Stimulated activated naive B cell treated with anti-CD40 and anti-IgM and Interleukin-4, amounts not matched to agents 10 μg/mL and 1 μg/mL and 100 μg/mL, for 72 hours (primary cell): ENCODE measurements around the gene KDM8.
A peak's percentile ranks its signal among the peaks of the same experiment; 100 is the strongest.
"Not testable (repeated sequence)": the region's sequence is repeated elsewhere in the genome, so short reads cannot be mapped to it uniquely, and the experiment has no call there.

Experiments
- ATAC-seq, 2 donors: fragments of 150-1000 bp; cut with Tn5 transposase; replicated peaks; 2 replicates each; pipeline ENCODE4 v1.10.0; 2021; ENCODE audit warnings: moderate library complexity in 1 of 2
- DNase-seq: peaks from one replicate; pipeline ENCODE4 v3.0.0; 2021
- H3K27ac Mint-ChIP-seq: one replicate; pipeline ENCODE4 v1.8.0; 2022; ENCODE audit warnings: mild to moderate bottlenecking, mixed read lengths
- H3K27me3 Mint-ChIP-seq, 2 donors: one replicate each; pipeline ENCODE4 v1.8.0; 2022; ENCODE audit warnings: mixed read lengths in 2 of 2
- H3K36me3 Mint-ChIP-seq, 2 donors: one replicate each; pipeline ENCODE4 v1.8.0; 2022; ENCODE audit warnings: mixed read lengths in 2 of 2, mild to moderate bottlenecking in 1 of 2
- H3K4me1 Mint-ChIP-seq, 2 donors: one replicate each; pipeline ENCODE4 v1.8.0; 2022; ENCODE audit warnings: mixed read lengths in 2 of 2, mild to moderate bottlenecking in 1 of 2
- H3K4me3 Mint-ChIP-seq, 2 donors: one replicate each; pipeline ENCODE4 v1.8.0; 2022; ENCODE audit warnings: mild to moderate bottlenecking in 2 of 2, mixed read lengths in 2 of 2, moderate library complexity in 1 of 2
- H3K9me3 Mint-ChIP-seq, 2 donors: one replicate each; pipeline ENCODE4 v1.8.0; 2022; ENCODE audit warnings: mixed read lengths in 2 of 2, mild to moderate bottlenecking in 1 of 2

The KDM8 gene

GRCh38 chr16:27256861-27257260 lies 53.5 kb downstream of the KDM8 start:
- Mint-ChIP-seq H3K27me3 (no peaks in the 10 kb centered on the region), H3K9me3 (peaks cover 0 to 2% of the 10 kb centered on the region in 2 donors), H3K27ac (peak overlapping the region; percentile 57), H3K36me3 (peaks cover 26 to 62% of the 10 kb centered on the region in 2 donors), H3K4me1 (peaks cover 55 to 86% of the 10 kb centered on the region in 2 donors), H3K4me3 (no peak overlapping the region)
- no peak for DNase-seq
- no peak for ATAC-seq

- Mint-ChIP-seq H3K9me3 (peaks cover 0 to 2% of the 10 kb centered on the region in 2 donors), H3K27me3 (no peaks in the 10 kb centered on the region), H3K27ac (peak overlapping the region; percentile 69), H3K4me3 (no peak overlapping the region), H3K36me3 (peaks cover 26 to 60% of the 10 kb centered on the region in 2 donors), H3K4me1 (peaks cover 54 to 86% of the 10 kb centered on the region in 2 donors)
- no peak for DNase-seq
- no peak for ATAC-seq
Measured at GRCh38 chr16:27257271-27257670, 53.9 kb downstream of the KDM8 start.

- H3K27me3 Mint-ChIP-seq: no peaks in the 10 kb centered on the region
- peak overlapping the region; percentile 76 for H3K27ac Mint-ChIP-seq
- H3K4me3 Mint-ChIP-seq: peak overlapping the region in 1 of 2 donors; percentile 6
- H3K4me1 Mint-ChIP-seq: peaks cover 58 to 86% of the 10 kb centered on the region in 2 donors
- ATAC-seq: peak; percentile 38 to 43
- peaks cover 3 to 4% of the 10 kb centered on the region in 2 donors for H3K9me3 Mint-ChIP-seq
- H3K36me3 Mint-ChIP-seq: peaks cover 29 to 67% of the 10 kb centered on the region in 2 donors
- DNase-seq: no peak
Measured at GRCh38 chr16:27258241-27258734, 55.0 kb downstream of the KDM8 start.

GRCh38 chr16:27259710-27260109 lies 56.4 kb downstream of the KDM8 start:
- H3K4me1 Mint-ChIP-seq: peaks cover 51 to 85% of the 10 kb centered on the region in 2 donors
- peaks cover 30 to 65% of the 10 kb centered on the region in 2 donors for H3K36me3 Mint-ChIP-seq
- peak overlapping the region; percentile 20 for H3K27ac Mint-ChIP-seq
- H3K27me3 Mint-ChIP-seq: no peaks in the 10 kb centered on the region
- no peak overlapping the region for H3K4me3 Mint-ChIP-seq
- ATAC-seq (no peak), DNase-seq (no peak)
- H3K9me3 Mint-ChIP-seq: peaks cover 4 to 5% of the 10 kb centered on the region in 2 donors

GRCh38 chr16:27262904-27263423 lies 59.6 kb downstream of the KDM8 start:
- not testable (repeated sequence) for DNase-seq, H3K9me3 Mint-ChIP-seq, H3K27me3 Mint-ChIP-seq
- Mint-ChIP-seq H3K27ac (peak overlapping the region; percentile 75), H3K36me3 (peaks cover 28 to 58% of the 10 kb centered on the region in 2 donors), H3K4me3 (peak overlapping the region in 1 of 2 donors; percentile 29), H3K4me1 (peaks cover 52 to 78% of the 10 kb centered on the region in 2 donors)
- peak; percentile 57 to 60 for ATAC-seq

- ATAC-seq (no peak), DNase-seq (no peak)
- Mint-ChIP-seq H3K9me3 (peaks cover 4 to 6% of the 10 kb centered on the region in 2 donors), H3K27ac (no peak overlapping the region), H3K27me3 (no peaks in the 10 kb centered on the region), H3K4me1 (peaks cover 51 to 73% of the 10 kb centered on the region in 2 donors), H3K36me3 (peaks cover 32 to 54% of the 10 kb centered on the region in 2 donors), H3K4me3 (no peak overlapping the region)
Measured at GRCh38 chr16:27264151-27264550, 60.8 kb downstream of the KDM8 start.

GRCh38 chr16:27265982-27266381 lies 62.7 kb downstream of the KDM8 start:
- H3K27ac Mint-ChIP-seq: no peak overlapping the region
- H3K4me1 Mint-ChIP-seq: peaks cover 54 to 84% of the 10 kb centered on the region in 2 donors
- H3K9me3 Mint-ChIP-seq: peaks cover 4 to 6% of the 10 kb centered on the region in 2 donors
- no peaks in the 10 kb centered on the region for H3K27me3 Mint-ChIP-seq
- no peak overlapping the region for H3K4me3 Mint-ChIP-seq
- peaks cover 34 to 47% of the 10 kb centered on the region in 2 donors for H3K36me3 Mint-ChIP-seq
- ATAC-seq (no peak), DNase-seq (no peak)

GRCh38 chr16:27267037-27267677 lies 63.8 kb downstream of the KDM8 start:
- Mint-ChIP-seq H3K27me3 (no peaks in the 10 kb centered on the region), H3K4me3 (peak overlapping the region; percentile 91 to 93), H3K4me1 (peaks cover 57 to 85% of the 10 kb centered on the region in 2 donors), H3K9me3 (peaks cover 6 to 7% of the 10 kb centered on the region in 2 donors), H3K27ac (peak overlapping the region; percentile 98), H3K36me3 (peaks cover 38 to 52% of the 10 kb centered on the region in 2 donors)
- ATAC-seq (peak; percentile 52 to 64), DNase-seq (no peak)

GRCh38 chr16:27268376-27269299 lies 65.3 kb downstream of the KDM8 start, which contains the start of gene NSMCE1:
NSMCE1 (minus strand) TSS chr16:27268772; CDS start chr16:27257570, 11,202 bp downstream.
- H3K27ac Mint-ChIP-seq: peak within 1 kb of the TSS; percentile 98
- DNase-seq (peak; percentile 95), ATAC-seq (peak; percentile 95 to 96)
- H3K4me1 Mint-ChIP-seq: peaks cover 52 to 84% of the 10 kb centered on the region in 2 donors
- H3K27me3 Mint-ChIP-seq: no peaks in the 10 kb centered on the region
- H3K36me3 Mint-ChIP-seq: peaks cover 32 to 41% of the 10 kb centered on the region in 2 donors
- H3K4me3 Mint-ChIP-seq: peak within 1 kb of the TSS; percentile 91 to 93
- peaks cover 3 to 5% of the 10 kb centered on the region in 2 donors for H3K9me3 Mint-ChIP-seq

- DNase-seq (no peak), ATAC-seq (no peak)
- peaks cover 56 to 85% of the 10 kb centered on the region in 2 donors for H3K4me1 Mint-ChIP-seq
- H3K4me3 Mint-ChIP-seq: peak overlapping the region; percentile 91 to 93
- peaks cover 27 to 36% of the 10 kb centered on the region in 2 donors for H3K36me3 Mint-ChIP-seq
- H3K27ac Mint-ChIP-seq: peak overlapping the region; percentile 98
- H3K27me3 Mint-ChIP-seq: no peaks in the 10 kb centered on the region
- peaks cover 3 to 5% of the 10 kb centered on the region in 2 donors for H3K9me3 Mint-ChIP-seq
Measured at GRCh38 chr16:27269300-27270150, 66.2 kb downstream of the KDM8 start.

- H3K9me3 Mint-ChIP-seq: peaks cover 3 to 5% of the 10 kb centered on the region in 2 donors
- H3K27ac Mint-ChIP-seq: peak overlapping the region; percentile 97
- ATAC-seq: no peak
- H3K4me3 Mint-ChIP-seq: no peak overlapping the region
- DNase-seq: no peak
- peaks cover 56 to 77% of the 10 kb centered on the region in 2 donors for H3K4me1 Mint-ChIP-seq
- peaks cover 27 to 33% of the 10 kb centered on the region in 2 donors for H3K36me3 Mint-ChIP-seq
- no peaks in the 10 kb centered on the region for H3K27me3 Mint-ChIP-seq
Measured at GRCh38 chr16:27270349-27270748, 67.0 kb downstream of the KDM8 start.
